BJ (cell line): ENCODE measurements around the gene CACNA1A. TPM values are rescaled to one million over a fixed set of nuclear protein-coding genes. Genes with fewer than 3 reads are reported as not detected.
"Not testable (repeated sequence)": the region's sequence is repeated elsewhere in the genome, so short reads cannot be mapped to it uniquely, and the experiment has no call there.

Experiments used
- CTCF ChIA-PET: fragments of 350-600 bp; formaldehyde crosslinking; extraction: SDS; loops from one replicate; lab custom pipeline; 2021; ENCODE audit warnings: antibody characterized with exemption, inconsistent platforms; lab: Yijun Ruan, JAX
- POLR2A ChIA-PET: fragments of 300-600 bp; sonication (Branson Sonifier 250); formaldehyde crosslinking; extraction: SDS; loops from one replicate; lab custom pipeline; 2021; ENCODE audit warnings: antibody characterized with exemption; lab: Charles Lee
- DNase-seq: peaks from one replicate; pipeline ENCODE4 v3.0.0-alpha.2; 2011; ENCODE audit warnings: low read depth
- H3K27me3 ChIP-seq: 2 replicates; pipeline ENCODE4 v1.6.0; 2011; ENCODE audit warnings: low read length; ENCODE audit not compliant: control insufficient read depth, insufficient read depth
- H3K36me3 ChIP-seq: 2 replicates; pipeline ENCODE4 v1.5.1; 2011; ENCODE audit warnings: low read length; ENCODE audit not compliant: control insufficient read depth, insufficient read depth
- H3K4me3 ChIP-seq: 2 replicates; pipeline ENCODE4 v1.5.1; 2011; ENCODE audit warnings: low read depth, mild to moderate bottlenecking, control low read depth, low read length
- CTCF ChIP-seq: IDR thresholded peaks from 2 replicates; pipeline ENCODE4 v1.5.1; 2011; ENCODE audit warnings: low read depth, mild to moderate bottlenecking, control low read depth, inconsistent platforms, low read length, moderate library complexity; ENCODE audit not compliant: insufficient read depth
- polyA plus RNA-seq: library from polyadenylated mRNA; depleted of rRNA; stranded (reverse); fragments of >200 nt; gene quantifications from 2 replicates; pipeline ENCODE4 v1.2.3, GENCODE V29; 2011

CACNA1A gene
- polyA plus RNA-seq, 1 experiment, result 2.9 TPM

DNA sequence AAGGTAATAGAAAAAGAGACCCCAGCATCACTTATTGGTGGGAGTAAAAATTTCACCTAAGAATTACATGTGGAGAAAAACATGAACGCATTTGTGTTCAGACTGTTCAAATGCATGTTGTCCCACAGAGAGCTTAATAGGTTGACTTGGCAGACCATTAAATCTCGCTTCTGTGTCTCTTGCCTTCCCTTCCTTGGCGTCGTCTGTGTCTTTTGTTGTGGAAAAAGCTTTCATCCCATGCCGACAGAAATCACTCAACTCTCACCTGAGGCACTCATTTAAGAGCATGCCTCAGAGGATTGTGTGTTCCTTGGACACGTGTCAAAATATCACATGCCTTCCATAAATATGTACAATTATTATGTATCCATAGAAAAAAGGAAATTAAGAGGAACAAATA is 24.4 kb upstream of the CACNA1A start:
- H3K4me3 ChIP-seq, result no peak overlapping the region
- no peaks in the 10 kb centered on the region for H3K27me3 ChIP-seq
- TF ChIP-seq CTCF, result no peak
- DNase-seq, result no peak
- ChIA-PET POLR2A (no interaction called here), CTCF (no interaction called here)
- H3K36me3 ChIP-seq, result no peaks in the 10 kb centered on the region

GRCh38 chr19:13529721-13530120 is 23.4 kb upstream of the CACNA1A start:
- POLR2A ChIA-PET, H3K27me3 ChIP-seq, CTCF ChIA-PET, H3K36me3 ChIP-seq, DNase-seq, H3K4me3 ChIP-seq: not testable (repeated sequence)

DNA sequence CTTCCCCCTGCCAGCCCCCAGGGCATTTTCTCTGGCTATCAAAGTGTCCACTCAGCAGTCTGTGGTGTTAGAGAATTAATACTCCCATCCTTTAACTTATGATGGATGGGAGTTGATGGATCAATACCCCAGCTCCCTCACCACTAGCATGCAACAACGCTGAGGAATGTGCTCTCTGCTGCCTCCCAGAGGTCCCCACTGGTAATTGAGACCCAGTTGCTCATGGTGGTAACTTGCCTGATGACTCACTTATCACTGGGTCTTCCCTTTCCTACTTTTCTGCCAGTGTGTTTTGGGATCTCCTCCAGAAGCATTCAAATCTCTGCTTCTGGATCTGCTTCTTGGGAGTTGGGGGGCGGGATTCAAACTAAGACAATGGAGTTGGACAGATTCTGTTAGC is 20.3 kb upstream of the CACNA1A start:
- ChIA-PET POLR2A (no interaction called here), CTCF (no interaction called here)
- no peak overlapping the region for H3K4me3 ChIP-seq
- H3K27me3 ChIP-seq, result no peaks in the 10 kb centered on the region
- H3K36me3 ChIP-seq, result no peaks in the 10 kb centered on the region
- peak; percentile 25; the same call in 1 of the 2 replicates for TF ChIP-seq CTCF
- DNase-seq, result no peak

GRCh38 chr19:13521066-13521465 is 14.8 kb upstream of the CACNA1A start:
- no peak overlapping the region for H3K4me3 ChIP-seq
- POLR2A ChIA-PET, result no interaction called here
- CTCF ChIA-PET, result interaction anchor here (0.9 kb wide), 1 partner anchor 535 kb away, joined by 3 read pairs; no protein-coding TSS in a partner anchor
- H3K27me3 ChIP-seq, result peaks cover 2% of the 10 kb centered on the region; the same call in 1 of the 2 replicates
- no peaks in the 10 kb centered on the region for H3K36me3 ChIP-seq
- no peak for DNase-seq
- TF ChIP-seq CTCF, result no peak

- Histone ChIP-seq H3K36me3 (no peaks in the 10 kb centered on the region), H3K27me3 (peaks cover 11% of the 10 kb centered on the region), H3K4me3 (no peak overlapping the region)
- no peak for DNase-seq
- POLR2A ChIA-PET, result no interaction called here
- CTCF ChIA-PET, result no interaction called here
- TF ChIP-seq CTCF, result no peak
Measured at GRCh38 chr19:13511947-13512346, 5.7 kb upstream of the CACNA1A start.

DNA sequence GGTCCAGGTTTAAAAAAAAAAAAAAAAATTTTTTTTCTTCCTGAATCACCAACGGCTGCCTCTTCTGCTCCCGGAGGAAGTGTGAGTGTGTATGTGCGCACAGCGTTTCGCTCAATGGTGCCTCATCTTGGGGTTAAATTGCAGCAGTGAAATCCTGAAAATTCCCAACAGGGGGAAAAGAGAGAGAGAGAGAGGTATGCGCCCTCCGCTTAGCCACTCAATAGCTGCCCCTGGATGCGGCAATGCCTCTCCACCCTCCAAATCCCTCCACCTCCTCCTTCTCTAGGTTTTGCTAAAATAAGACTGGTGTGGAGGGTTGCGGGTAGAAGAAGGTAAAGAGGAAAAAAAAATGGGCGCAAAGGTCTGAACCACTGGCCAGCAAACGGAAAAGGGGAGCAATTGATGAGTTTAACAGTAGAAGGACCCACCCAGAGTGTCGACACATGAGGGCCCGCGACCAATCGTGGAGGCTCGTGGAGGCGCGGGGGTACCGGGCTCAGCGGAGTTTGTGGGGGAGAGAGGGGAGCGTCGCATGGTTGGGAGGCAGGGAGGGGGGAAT is 853 bp upstream of the CACNA1A start:
- peak overlapping the region; percentile 40 for H3K4me3 ChIP-seq
- no peak for DNase-seq
- H3K36me3 ChIP-seq, result no peaks in the 10 kb centered on the region
- 0 out of 2 replicates have a peak, but pooled peaks have one; percentile 2 for TF ChIP-seq CTCF
- POLR2A ChIA-PET, result no interaction called here
- H3K27me3 ChIP-seq, result peaks cover 14% of the 10 kb centered on the region
- CTCF ChIA-PET, result interaction anchor here (0.6 to 1.9 kb wide), 3 partner anchors 10 to 60 kb away, joined by 3 to 6 read pairs (median 3); no protein-coding TSS in a partner anchor
